Activated CD8-positive, alpha-beta memory T cell treated with anti-CD3 and anti-CD28 coated beads for 36 hours (primary cell): ENCODE measurements around the gene WNT16. TPM values are rescaled to one million over a fixed set of nuclear protein-coding genes. Genes with fewer than 3 reads are reported as not detected.
"Not testable (repeated sequence)": the region's sequence is repeated elsewhere in the genome, so short reads cannot be mapped to it uniquely, and the experiment has no call there.

Experiments
- CTCF ChIA-PET: fragments of 350-600 bp; sonication (Branson Sonifier 250); formaldehyde crosslinking; loops from one replicate; lab custom pipeline; 2021; ENCODE audit warnings: antibody characterized with exemption; lab: Charles Lee
- POLR2A ChIA-PET: fragments of 350-600 bp; sonication (Branson Sonifier 250); formaldehyde crosslinking; loops from one replicate; lab custom pipeline; 2021; ENCODE audit warnings: antibody characterized with exemption; lab: Charles Lee
- total RNA-seq, 2 experiments: library from RNA; stranded (reverse); gene quantifications; one replicate each; pipeline ENCODE4 v1.2.3, GENCODE V29; 2021

Gene WNT16
- total RNA-seq, 2 experiments from 2014 or later, result 0.29 TPM; not detected in 1

DNA sequence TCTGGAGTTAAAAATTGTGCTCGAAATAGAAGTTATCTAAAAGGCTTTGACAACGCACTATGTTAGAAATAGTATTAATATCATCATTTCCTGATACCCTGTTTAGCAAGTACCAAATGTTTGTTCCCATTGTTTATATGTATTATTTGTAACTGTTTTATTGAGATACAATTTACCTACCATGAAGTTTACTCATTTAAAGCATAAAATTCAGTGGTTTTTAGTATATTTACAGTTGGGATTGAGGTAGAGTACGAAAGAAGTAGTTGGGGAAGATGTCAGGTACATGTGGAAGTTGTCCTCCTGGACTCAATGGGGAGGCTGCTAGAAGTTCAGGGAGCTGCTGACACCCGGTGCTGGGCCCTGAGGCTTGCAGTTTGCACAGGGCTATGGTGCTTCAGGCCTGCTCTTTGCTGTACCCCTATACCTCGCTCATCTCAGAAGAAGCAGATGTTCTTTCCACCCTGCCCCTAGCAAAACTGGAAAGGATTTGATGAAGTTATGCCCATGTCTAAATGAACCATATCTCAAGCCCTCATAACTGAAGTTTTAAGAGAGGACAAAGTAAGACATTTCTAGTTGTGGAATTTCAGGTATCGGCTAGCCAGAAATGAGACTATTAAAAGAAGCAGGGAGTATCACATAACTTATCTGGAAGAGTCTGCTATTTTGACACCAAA, 25.2 kb upstream of the WNT16 start:
- POLR2A ChIA-PET, result no interaction called here
- CTCF ChIA-PET, result no interaction called here

DNA sequence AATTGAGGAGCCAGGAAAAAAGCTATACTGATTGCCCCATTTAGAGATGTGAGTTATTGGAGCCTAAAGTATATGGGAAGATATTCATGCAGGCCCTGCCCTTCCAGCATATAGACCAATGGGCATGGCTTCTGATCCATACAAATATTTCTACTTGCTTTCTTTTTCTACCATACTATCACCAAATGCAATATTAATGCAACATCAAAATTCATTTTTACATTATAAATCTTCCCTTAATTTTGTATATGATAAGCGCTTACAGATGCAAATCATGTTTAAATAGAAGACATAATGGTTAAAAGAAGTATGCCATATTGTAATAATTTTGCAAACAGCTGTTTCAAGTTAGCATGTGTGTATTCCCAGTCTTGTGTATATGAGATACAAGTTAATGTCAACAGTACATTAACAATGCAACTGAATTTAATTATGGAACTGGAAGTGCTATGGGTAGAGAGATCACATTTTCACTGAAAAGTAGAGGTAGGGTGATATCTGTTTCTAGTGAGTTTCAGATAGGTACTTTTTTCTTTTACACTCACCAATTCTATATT, 24.6 kb upstream of the WNT16 start:
- ChIA-PET CTCF (no interaction called here), POLR2A (no interaction called here)

DNA sequence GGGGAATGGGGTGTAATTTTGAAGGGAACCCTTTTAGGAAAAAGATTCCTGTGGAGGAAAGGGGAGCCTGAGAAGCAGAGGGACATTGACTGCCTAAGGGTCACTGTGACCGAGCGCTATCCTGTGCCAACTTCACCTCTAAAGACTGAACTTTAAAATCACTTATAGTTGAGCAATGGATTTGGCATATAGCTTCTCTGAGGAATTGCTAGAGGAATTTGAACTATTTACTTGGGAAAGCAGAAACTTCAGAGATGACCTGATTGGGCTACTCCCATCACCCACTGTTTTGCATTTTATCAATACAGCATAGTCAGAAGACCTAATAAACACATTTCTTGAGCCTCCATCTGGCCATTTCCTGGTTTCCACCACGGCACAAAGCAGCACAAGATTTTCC, 23.7 kb upstream of the WNT16 start:
- POLR2A ChIA-PET, result interaction anchor here (0.6 kb wide), 1 partner anchor 226 kb away, joined by 4 read pairs; no protein-coding TSS in a partner anchor
- CTCF ChIA-PET, result no interaction called here

DNA sequence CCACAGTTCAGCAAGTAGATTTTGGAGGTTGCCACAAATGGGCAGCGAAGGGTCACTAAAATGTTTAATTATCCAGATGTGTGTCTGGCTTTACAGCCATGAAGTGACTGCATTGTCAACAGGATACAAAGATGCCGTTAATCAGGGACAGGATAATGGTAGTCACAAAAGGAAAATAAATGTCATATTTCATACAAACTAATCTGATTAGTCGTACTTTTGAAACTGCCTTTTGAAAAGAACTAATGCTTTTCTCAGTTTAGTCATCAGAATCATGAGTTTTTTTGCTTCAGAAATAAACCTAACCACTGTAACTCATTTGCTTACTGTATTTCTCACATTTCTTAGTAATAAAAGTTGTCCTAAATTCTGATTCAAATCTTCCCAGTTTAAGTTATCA, 22.2 kb upstream of the WNT16 start:
- ChIA-PET POLR2A (no interaction called here), CTCF (no interaction called here)

DNA sequence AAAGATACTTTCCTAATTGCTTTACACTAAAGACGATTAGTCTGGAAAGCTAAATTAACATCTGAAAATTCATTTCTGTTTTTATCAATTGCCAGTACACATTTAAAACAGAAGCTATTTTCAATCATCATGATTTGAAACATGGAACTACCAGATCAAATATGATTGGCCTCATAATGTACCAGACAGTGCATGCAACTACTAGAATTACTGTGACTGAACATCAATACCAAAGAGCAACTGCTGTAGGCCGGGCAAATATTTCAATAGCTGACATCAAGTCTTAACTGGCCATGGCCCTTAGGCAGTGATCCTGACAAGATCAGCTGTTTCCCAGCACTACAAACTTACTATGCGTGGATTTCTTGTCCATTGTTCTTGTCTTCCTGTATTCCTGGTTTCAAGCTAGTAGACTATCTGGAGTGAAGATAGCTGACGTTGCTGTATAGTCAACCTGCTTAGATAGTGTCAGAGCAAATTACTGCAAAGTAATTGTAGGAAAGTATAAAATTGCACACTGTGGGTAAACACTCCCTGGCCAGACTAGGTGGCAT, 21.7 kb upstream of the WNT16 start:
- ChIA-PET CTCF (no interaction called here), POLR2A (no interaction called here)

DNA sequence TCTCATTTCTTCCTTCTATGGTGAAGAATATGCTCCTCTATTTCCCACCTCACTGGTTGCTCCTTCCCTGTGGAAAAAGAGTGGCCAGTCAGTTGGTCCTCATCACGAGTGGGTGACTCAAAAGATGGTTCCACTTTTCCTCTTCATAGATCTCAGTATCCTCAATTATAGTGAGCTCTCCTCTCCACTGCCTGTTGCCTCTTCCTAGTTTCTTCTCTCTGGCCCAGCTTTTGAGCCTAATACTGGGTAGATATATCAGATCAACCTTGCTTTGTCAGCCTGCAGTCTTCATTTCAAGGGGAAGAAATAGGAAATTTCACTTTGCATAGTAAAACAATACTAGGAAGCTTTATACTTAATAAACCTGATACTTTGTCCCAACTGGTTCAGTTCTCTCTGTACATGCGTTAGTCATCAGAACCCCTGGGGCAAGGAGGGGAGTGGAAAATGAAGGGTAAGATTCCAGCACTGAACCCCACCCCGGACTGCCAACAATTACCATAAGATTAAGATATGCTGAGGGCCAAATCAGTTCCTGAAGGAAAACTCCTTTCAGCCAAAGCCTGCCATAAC, 15.5 kb upstream of the WNT16 start:
- CTCF ChIA-PET, result no interaction called here

DNA sequence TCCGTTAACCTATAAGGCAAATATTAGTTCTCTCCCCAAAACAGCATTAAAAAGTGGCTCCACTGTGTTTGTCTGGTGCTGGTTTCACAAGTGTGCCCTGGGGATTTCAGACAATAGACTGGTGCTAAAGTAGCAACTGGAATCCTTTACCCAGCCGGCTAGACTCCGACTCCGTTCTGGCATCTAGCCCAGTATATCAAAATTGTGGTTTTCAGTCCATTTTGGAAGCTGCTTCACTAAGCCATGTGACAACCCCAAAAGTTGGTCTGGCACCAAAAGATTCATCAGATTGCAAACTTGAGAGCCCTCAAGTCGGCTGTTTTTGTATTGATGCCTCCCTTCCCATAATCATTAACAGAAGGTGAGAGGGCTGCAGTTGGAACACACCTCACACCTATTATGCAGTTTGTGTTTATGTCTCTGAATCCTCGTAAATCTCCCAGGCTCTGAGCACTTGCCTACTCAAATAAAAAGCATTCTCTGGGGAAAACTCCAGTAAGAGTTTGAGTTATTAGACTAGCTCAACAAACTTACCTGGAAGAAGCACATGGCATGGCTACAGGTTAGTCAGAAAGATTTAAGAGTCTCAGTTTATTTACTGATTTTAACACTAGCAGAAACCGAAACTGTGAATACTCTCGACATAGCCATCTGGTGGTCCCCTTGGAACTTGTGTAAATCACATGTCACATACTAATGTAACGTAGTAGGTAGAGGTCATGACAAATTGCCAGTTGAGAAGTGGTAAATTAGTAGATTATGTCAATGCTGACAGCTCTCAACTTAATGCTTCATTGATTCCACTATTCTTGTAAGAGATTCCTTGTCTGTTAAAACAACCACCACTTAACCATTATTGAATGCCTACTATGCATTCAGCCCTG, 14.8 kb upstream of the WNT16 start:
- POLR2A ChIA-PET, result no interaction called here
- CTCF ChIA-PET, result no interaction called here

More for the DNA sequence above, 15.5 kb upstream of the WNT16 start:
- POLR2A ChIA-PET, result no interaction called here

DNA sequence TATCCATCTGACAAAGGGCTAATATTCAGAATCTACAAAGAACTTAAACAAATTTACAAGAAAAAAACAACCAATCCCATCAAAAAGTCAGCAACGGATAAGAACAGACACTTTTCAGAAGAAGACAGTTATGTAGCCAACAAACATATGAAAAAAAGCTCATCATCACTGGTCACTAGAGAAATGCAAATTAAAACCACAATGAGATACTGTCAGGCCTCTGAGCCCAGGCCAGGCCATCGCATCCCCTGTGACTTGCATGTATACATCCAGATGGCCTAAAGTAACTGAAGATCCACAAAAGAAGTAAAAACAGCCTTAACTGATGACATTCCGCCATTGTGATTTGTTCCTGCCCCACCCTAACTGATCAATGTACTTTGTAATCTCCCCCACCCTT, 13.6 kb upstream of the WNT16 start:
- POLR2A ChIA-PET, result not testable (repeated sequence)

DNA sequence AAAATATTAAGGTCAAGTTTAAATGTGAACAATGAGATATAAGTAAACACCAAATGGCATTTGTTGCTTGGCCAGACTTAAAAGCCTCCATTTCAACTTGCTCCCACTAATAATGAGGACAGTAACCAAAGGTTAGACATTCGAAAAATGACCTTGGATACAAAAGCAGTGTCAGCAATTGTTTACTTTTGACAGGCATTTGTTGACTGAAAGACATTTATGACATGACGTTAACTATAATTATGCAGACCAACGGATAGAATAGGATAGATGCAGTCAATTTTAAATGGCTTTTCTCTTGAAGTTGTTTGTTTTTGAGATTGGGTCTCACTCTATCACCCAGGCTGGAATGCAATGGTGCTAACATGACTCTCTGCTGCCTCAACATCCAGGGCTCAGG, 6.3 kb upstream of the WNT16 start:
- ChIA-PET POLR2A (no interaction called here), CTCF (no interaction called here)

More for the DNA sequence above, 13.6 kb upstream of the WNT16 start:
- CTCF ChIA-PET, result not testable (repeated sequence)

DNA sequence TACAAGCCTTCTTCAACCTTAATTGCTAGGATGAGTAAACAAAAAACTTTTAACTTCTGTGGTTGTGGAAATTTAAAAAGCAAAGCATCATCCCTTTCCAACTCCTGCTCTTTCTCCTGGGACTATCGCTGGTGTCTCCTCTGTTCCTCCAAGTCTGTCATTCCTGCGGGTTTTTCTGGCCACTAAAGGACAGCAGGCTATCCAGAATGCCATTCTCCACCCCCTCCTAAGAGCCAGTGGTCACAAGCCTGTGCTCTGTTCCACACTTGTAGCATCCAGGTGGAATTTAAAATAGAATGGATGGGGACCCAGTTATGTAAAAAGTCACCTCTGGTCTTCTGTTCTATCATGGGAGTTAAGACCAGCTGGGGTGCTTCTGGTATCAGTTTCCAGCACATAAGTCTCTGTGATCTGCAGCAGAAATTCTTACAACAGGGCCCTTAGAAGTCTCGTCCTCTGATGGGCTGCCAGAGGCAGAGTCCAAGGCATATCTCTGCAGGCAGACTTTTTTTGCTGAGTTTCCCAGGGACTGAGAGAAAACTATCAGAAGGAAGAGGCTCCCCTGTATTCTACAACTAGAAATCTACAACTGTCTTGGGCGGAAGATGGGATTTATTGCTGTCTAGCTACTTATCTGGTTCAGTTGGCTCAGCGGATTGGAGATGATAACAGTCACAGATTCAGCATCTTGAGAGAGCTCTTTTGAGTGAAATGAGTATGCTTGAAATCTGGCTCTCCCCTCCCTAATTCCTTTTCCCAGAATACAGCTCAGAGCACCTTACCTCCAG, 5.1 kb upstream of the WNT16 start:
- POLR2A ChIA-PET, result interaction anchor here (0.6 kb wide), 1 partner anchor 373 kb away, joined by 3 read pairs; the partner anchor contains the start of gene ING3
- CTCF ChIA-PET, result no interaction called here

DNA sequence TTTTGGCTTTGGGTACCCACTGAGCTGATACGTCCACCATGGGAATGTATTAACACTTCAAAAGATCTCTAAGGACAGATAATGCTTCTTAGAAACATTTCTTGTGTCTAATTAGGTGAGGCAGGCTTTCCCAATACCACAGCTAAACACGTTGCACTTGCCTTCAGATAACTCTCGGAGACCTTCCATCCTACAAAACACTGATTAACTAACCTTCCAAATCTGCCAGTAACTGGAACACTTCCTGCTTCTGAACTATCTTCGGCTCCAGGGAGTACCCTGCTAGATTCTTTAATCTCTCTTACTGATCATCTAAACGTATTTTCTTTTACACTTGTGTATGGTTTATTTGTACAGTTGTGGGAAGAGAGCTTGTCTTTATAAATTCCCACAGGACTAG, 1.1 kb upstream of the WNT16 start:
- ChIA-PET POLR2A (no interaction called here), CTCF (no interaction called here)

DNA sequence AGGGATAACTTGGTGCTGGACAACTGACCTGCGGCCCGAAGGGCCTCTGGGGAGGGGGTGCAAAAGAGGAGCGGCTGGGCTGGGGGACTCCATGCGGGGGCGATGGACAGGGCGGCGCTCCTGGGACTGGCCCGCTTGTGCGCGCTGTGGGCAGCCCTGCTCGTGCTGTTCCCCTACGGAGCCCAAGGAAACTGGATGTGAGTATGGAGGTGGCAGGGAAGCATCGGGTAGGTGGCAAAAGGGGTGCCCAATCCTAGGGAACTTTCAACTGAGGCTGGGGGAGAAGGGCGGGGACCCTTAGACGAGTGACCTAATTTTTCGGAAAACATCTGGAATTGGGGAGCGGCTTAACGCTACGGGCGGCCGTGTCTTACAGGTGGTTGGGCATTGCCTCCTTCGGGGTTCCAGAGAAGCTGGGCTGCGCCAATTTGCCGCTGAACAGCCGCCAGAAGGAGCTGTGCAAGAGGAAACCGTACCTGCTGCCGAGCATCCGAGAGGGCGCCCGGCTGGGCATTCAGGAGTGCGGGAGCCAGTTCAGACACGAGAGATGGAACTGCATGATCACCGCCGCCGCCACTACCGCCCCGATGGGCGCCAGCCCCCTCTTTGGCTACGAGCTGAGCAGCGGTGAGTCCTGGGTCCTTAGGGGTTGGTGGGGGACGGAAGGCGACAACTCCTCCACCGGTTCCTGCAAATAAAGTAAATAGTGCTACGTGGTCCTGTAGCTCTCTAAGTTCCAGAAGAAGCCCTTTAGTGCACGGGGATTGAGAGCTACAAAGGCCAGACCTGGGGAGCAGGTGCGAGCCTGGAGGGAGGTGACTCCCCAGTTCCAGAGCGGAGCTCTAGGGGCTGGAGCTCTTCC, 622 bp downstream of the WNT16 start:
- POLR2A ChIA-PET, result no interaction called here
- CTCF ChIA-PET, result interaction anchor here (1.1 to 2.1 kb wide), 3 partner anchors 9 to 216 kb away, joined by 3 to 6 read pairs (median 3); partner anchors contain the start of gene FAM3C

DNA sequence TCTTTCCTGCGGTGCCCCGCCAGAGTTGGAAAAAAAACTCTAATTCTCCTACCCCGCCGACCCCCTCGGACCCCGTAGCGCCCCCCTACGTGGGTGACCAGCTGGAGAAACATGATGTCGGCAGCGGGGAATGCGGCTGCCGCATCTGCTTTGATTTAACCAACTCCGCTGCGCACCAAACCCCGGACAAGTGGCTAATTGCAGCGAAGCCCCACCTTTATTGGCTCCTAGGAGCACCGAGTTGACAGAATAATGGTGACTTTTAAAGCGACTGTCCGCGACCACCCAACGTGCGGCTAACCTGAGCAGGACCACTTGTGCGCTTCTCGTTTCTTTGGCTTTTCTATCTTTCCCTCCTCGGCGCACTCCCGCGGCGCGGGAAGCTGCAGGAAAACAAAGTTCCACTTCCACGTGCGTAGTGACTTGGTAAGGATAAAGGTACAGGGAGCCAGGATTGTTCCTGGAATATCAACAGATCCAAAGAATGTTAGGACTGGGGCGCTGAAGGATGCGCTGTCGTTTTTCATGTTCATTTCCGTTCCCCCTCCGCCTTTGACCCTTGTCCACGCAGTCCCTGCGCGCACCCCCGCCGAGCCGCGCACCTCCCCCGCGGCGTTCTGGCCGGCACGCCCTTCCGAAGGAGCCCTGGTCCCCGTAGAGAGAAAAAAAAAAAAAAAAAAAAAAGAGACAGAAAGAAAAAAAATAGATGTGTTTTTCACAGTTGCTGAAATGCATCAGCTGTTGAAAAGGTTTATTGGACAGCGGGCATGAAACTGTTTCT, 1.4 kb downstream of the WNT16 start:
- CTCF ChIA-PET, result interaction anchor here (0.6 to 2.1 kb wide), 6 partner anchors 8 to 646 kb away, joined by 3 to 6 read pairs (median 3); partner anchors contain the start of gene FAM3C
- POLR2A ChIA-PET, result interaction anchor here (0.7 kb wide), 1 partner anchor 16 kb away, joined by 3 read pairs; no protein-coding TSS in a partner anchor

DNA sequence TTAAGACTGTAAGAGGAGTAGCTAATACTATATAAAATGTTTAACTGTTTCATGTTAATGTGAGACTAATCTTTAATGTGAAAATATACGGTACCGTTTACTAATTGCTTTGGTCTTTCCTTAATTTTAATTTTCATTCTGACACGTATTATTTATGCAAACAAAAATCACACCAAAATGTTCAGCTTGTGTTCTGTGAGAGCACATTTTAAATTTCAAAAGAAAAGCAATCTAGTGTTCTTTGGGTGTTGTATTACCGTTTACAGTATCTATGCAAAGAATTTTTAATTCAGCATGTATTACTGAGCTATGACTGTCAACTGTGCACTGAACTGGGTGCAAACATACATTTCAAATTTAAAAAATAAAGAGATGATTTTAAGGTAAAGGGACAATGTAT, 2.2 kb downstream of the WNT16 start:
- POLR2A ChIA-PET, result no interaction called here
- CTCF ChIA-PET, result interaction anchor here (0.6 to 2.1 kb wide), 4 partner anchors 84 to 645 kb away, joined by 3 to 6 read pairs (median 4); no protein-coding TSS in a partner anchor

DNA sequence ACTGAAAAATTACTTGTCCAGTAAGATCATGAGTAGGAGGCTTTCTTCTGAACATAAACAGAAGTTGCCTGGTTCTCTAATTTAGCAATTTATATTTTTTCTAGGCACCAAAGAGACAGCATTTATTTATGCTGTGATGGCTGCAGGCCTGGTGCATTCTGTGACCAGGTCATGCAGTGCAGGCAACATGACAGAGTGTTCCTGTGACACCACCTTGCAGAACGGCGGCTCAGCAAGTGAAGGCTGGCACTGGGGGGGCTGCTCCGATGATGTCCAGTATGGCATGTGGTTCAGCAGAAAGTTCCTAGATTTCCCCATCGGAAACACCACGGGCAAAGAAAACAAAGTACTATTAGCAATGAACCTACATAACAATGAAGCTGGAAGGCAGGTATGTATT, 2.8 kb downstream of the WNT16 start:
- ChIA-PET POLR2A (no interaction called here), CTCF (no interaction called here)

DNA sequence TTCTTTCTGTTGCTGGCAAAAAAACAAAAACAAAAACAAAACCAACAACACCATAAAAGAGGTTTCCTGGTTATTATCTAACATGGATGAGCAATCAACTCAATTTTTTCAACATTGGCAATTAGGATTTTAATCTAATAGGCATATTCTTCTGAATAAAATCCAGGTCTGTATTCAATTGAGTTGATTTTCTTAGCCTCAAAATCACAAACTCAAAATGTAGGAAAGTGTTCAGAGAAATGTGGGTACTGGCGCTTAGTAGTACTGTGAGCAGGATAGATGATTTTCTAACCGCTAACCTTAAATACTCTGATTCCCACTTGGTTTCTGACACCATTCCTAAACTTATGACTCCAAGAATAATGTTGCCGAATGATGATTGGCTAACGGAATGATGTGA, 5.6 kb downstream of the WNT16 start:
- POLR2A ChIA-PET, result no interaction called here
- CTCF ChIA-PET, result no interaction called here
